ENCODE results near the gene PLCB4. TPM values are rescaled to one million over a fixed set of nuclear protein-coding genes. Genes with fewer than 3 reads are reported as not detected.

PLCB4 gene
- total RNA-seq (2022; extraction: Qiagen RNA extraction; ENCODE audit: low read depth), result 11.5 to 21.0 TPM (median 15.2 TPM) in 5 replicates

GRCh38 chr20:9068841-9069663 lies at the start of gene PLCB4:
PLCB4 (plus strand) TSS chr20:9069087; CDS start chr20:9307815, 238,728 bp downstream.

GRCh38 chr20:9514461-9515213 lies 445.8 kb downstream of the PLCB4 start, which contains the start of gene LAMP5:
LAMP5 (plus strand) TSS chr20:9514590; CDS start chr20:9514853, 263 bp downstream.

